HG03175 (cell line): ENCODE measurements around the gene MPG.
A peak's percentile ranks its signal among the peaks of the same experiment; 100 is the strongest.

ENCODE experiments used
- ATAC-seq: cut with Tn5 transposase; IDR thresholded peaks from one replicate; pipeline ENCODE4 v1.9.1; 2021; ENCODE audit warnings: mild to moderate bottlenecking, moderate library complexity; ENCODE audit not compliant: unreplicated experiment

Gene MPG

DNA sequence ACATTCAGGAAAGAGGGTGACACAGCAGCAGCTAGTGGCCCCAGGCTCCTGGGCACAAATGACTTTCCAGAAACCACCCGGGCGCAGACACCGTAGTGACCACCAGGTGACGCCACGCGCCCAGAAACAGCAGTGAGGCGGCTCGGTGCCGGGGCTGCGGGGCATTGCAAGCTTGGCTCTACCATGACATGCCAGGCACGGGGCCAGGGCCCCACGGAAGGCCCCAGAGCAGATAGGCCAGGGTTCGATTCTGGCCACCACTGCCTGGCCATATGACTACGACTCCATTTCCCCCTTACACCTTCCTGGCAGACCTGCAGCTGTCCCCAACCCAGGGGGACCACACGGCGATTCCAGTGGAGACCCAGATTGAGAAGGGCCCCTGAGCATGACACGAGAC is 12.3 kb upstream of the MPG start:
- ATAC-seq: no peak

DNA sequence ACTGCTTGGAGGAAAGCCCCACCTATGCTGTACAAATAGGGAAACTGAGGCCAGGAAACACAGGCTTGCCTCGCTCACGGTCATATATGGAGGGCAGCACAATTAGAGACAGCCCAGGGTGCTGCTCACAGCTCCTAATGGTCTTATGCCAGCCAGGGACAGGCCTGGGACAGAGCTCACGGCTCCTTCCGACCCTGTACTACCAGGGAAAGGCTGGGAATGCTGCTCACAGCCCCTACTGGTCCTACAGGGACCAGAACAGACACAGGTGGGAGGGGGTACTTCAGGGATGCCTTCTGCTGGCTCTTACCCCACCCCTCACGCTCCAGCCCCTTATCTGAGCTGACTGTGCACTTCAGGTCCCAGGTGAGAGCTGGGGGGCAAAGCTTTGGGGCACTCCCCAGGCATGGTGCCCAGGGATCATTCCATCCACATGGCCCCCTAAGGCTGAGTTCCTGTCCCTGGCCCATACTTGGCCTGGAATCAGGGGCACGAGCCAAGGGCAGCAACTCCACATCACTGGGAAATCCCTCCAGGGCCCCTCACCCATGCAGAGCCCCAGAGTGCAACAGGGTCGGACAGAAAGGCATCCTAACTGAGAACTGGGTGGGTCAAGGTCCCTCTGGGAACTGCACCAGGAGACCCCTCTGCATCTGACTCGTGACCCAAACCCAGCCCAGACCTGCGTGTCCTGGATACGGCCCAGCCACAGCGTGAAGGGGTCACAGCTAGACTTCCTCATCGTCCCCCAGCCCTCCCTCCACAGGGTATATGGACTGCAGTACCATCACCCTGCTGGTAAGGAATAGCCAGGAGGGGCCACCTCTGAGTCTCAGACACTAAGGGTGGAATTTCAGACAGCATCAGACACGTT is 11.5 kb upstream of the MPG start:
- ATAC-seq: no peak

DNA sequence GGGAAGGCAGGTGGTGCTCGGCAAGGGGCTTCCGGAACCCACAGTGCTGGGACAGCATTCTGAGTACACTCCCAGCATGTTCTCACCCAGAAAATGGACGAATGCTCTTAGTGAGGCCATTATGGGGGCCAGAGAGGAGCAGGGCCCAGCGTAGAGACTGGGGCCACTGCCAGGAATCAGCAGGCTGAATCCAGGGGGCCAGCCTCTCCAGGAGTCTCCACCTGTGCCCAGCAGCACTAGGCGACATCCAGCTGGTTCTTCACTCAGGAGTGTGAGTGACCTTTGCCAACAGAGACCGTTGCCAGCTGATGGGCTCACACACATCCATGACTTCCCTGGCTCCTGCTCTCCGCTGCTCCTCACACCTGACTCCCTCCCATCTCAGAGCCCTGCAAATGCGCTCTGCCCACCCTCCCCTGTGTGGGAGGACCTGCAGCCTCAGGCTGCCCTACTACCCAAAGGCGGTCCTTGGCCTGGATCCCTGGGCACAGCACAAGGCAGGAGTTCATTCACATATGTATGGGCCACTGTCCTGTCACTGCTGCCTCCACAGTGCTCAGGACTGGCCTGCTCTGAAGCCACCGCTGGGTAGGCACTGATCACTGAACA is 10.7 kb upstream of the MPG start:
- no peak for ATAC-seq

DNA sequence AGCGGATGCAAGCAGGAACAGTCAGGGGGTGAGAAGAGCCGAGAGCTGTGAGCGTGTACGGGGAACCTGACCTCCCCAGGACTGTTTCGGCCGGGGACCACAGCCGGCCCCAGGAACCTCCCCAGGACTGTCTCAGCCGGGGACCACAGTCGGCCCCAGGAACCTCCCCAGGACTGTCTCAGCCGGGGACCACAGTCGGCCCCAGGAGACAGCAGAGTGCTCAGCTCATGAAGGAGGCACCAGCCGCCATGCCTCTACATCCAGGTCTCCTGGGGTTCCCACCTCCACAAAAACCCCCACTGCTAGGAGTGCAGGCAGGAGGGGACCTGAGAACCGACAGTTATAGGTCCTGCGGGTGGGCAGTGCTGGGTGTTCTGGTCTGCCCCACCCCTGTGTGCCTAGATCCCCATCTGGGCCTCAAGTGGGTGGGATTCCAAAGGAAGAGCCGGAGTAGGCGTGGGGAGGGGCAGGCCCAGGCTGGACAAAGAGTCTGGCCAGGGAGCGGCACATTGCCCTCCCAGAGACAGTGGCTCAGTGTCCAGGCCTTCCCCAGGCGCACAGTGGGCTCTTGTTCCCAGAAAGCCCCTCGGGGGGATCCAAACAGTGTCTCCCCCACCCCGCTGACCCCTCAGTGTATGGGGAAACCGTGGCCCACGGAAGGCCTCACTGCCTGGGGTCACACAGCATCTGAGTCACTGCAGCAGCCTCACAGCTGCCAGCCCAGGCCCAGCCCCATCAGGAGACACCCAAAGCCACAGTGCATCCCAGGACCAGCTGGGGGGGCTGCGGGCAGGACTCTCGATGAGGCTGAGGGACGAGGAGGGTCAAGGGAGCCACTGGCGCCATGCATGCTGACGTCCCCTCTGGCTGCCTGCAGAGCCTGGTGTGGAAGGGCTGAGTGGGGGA is 9.9 kb upstream of the MPG start:
- ATAC-seq: no peak

DNA sequence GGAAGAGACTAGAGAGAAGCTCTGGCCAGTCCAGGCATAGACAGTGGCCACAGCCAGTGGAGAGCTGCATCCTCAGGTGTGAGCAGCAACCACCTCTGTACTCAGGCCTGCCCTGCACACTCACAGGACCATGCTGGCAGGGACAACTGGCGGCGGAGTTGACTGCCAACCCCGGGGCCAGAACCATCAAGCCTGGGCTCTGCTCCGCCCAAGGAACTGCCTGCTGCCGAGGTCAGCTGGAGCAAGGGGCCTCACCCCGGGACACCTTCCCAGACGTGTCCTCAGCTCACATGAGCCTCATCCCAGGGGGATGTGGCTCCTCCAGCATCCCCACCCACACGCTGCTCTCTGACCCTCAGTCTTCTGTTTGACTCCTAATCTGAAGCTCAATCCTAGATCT is 8.8 kb upstream of the MPG start:
- no peak for ATAC-seq

DNA sequence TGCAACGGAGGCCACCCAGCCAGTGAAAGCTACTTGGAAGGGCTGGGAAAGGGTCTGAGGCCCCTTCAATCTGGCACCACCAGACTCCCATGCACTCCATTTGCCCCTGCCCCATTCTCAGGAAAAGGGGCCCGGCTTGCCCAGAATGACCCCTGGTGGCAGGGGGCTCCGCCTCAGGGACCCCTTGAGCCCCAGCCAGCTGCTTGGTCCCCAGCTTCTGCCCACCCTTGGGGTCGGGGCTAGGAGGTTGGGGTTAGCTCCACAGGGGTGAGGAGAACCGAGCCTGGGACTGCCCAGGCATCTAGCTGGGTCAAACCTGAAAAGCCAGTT is 6.8 kb upstream of the MPG start:
- no peak for ATAC-seq

DNA sequence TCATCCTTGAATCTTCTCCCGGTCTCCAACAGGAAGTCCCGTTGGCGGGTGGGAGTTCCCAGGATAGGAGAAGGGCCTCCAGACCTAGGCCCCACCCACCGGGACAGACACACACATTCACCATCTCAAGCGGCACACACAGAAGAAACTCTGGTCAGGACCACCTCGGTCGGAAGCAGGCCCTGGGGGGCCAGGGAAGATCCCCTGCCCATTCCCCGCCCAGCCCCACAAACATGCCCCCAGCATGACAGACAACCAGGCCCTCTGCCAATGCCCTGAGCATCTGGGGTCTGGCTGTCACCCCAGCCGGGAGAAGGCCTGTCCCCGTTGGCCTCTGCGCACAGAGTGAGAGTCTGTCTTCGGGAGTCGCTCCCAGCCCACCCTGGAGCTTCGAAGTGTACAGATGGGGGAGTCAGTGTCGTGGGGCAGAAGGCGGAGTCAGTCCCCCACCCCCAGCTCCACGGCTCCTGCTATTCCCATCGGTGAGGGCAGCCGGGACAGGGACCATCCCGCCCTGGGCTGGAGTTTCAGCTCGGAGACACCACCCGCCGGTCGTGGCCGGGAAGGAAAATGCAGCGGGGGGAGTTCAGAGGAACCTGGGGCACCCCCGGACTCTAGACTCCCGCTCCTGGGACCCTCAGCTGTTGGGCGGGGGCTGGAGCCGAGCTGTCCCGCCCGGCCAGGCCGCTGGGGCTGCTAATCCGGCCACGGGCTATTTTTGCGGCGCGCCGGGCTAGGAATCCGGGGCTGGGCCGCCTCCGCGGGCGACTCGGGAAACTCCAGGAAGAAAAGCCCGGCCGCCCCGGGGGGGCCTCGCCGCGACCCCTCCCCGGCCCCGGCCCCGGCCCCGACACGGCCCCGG is 6.3 kb upstream of the MPG start:
- no peak for ATAC-seq

DNA sequence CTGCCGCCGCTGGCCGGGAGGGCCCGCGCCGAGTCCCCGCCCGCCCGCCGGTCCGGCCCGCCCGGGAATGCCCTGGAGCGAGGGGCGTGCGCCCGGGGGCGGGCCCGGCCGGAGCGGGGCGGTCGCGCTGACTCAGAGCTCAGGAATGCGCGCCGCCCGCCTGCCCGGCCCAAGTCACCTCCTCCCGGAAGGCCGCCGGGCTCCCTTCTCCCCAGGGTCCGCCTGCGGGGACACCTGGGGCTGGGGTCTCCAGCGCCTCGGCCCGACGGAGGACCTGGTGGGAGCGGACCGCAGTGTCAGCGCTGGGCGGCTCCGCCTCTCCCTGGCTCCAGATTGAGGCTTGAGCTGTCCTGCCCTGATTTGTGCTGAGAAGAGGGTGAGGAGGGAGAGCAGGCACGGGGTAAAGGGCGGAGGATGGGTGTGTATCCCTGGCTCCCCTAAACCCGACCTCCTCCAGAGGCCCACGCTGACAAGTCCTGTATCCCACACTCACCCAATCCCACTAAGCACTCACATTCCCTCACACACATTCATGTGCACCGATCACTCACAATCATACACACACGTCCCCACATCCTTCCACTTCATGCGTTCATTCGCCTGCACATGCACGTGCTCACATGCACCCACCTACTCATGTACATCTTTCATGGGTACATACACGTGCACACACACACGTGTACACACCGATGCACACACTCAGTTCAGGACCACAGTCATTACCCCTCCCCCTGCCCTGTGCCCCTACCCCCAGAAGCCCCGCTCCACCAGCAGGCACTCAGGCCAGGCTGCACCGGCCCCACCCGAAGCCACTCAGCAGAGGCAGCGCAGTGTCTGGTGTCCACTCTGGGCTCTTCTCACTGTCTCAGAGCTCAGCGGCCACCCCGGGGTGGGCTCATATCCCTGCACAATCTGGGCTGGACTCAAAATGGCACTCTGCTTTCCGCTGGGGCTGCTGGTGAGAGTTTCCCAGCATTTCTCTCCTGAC is 5.2 kb upstream of the MPG start, which contains the start of gene RHBDF1:
Gene RHBDF1, minus strand, starts transcription at position 71 of the 988 bp plus-strand sequence. CDS start 7,616 bp downstream, outside the sequence.
- no peak for ATAC-seq

DNA sequence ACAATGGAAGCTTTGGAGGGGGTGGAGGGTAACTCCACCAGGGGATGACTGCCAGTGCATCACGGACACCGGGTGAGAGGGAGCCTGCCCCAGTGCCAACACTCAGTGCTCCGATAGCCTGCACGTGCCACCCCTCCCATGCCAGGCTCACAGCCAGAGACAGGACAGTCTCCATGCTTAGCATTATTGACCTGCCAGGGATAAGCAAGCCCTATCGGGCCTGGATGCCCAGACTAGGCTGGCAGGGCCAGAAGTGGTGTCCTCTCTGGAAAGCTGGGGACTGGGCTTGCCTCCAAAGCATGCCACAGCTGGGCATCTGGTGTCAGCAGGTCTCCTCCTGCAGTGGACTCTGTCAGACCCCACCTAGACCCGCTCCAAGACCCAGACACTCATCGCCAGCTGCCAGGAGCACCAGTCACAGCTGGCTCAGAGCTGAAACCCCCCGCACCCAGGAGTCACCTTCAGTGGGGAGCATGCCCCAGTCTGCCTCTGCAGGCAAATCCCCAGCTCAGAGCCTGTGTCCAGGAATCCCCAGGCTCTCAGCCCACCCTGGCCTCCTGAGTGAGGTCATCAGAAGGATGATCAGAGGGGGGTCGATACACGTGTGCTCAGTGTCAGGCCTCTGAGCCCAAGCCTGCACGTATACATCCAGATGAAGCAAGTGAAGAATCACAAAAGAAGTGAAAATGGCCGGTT is 3.8 kb upstream of the MPG start:
- no peak for ATAC-seq

DNA sequence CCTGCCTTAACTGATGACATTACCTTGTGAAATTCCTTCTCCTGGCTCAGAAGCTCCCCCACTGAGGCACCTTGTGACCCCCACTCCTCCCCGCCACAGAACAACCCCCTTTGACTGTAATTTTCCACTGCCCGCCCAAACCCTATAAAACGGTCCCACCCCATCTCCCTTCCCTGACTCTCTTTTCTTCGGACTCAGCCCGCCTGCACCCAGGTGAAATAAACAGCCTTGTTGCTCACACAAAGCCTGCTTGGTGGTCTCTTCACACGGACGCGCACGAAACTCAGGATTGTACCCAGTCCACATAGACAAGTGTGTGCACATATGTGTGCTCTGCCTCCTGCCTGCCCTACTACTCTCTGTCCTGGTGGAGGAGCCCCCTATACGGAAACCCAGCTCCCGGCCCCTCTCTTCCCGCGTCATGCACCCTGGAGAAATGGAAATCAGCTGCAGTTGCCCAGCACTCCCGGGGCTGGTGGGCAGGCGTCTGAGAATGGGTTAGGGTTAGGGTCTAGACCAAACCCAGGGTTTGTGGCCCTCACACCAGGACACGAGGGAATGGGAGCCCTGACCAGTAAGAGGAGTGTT is 3.2 kb upstream of the MPG start:
- no peak for ATAC-seq

DNA sequence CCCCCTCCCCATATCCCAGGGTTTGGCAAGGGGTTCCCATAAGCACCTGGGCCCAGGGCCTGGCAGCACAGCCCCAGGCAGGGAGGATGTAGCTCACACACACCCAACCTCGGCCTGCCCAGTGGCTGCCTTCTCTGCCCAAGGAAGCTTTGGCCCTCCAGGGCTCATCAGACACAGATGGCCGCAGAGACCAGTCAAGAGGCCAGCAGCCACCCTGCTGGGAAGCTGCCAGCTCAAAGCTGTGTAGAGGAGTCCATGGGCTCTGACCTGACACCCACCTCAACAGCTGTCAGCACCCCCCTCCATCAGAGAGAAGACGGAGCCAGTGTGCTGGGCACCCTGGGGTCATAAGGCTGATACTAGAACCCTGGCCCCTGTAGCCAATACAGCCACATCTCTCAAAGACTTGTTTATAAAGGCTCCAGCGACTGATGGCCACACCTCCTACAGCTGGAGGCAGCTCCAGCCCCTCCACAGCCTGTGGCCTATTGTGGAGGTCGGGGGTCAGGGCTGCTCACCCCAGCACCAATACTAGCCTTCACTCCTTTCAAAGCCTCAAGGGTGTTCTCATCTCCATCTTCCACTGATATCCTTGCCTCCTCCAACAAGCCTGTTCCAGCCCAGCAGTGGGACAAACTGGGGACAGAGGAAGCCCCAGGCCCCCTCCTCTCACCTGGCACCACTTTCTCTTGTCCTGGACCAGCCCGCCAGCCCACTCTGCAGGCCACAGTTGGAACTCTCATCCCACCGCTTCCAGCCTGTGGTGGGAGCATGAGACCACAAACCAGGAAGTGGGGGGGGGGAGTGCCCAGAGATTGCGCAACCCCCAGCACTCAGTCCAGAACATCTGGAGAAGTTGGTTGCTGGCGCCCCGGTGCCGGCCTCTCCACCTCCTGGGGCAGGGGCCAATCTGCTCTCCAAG is 2.2 kb upstream of the MPG start:
- ATAC-seq: no peak

DNA sequence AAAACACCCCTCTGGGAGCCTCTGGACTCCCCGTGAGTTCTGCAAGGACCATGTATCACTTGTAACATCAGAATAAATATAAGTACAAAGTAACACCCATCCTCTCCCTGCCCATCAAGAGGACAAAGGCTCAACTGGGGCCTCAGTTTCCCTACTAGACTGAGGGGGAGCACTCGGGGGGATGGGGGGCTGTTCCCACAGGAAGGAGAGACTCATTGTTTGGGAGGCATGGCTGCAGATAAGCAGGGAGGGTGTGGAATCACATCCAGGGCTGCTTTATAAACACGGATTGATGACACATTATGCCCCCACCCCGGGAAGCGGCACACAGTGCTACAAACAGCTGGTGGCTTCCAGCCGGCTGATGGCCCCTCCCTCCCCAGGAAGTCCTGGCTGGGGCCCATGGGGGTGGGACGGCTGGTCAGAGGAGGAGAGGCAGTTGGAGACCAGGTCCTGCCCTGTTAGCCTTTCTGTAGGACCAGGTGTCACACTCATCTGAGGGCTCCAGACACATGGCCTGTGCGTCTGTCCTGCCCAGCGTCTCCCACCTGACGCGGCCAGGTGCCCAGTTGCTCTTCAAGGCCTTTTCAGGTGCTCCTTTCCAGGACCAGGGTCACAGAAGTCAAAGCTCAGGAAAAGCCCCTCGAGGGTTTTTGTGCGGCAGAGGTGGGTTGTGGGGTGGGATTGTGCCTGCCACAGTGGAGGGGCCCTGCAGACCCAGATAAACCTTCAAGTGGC is 1.3 kb upstream of the MPG start:
- ATAC-seq: no peak

DNA sequence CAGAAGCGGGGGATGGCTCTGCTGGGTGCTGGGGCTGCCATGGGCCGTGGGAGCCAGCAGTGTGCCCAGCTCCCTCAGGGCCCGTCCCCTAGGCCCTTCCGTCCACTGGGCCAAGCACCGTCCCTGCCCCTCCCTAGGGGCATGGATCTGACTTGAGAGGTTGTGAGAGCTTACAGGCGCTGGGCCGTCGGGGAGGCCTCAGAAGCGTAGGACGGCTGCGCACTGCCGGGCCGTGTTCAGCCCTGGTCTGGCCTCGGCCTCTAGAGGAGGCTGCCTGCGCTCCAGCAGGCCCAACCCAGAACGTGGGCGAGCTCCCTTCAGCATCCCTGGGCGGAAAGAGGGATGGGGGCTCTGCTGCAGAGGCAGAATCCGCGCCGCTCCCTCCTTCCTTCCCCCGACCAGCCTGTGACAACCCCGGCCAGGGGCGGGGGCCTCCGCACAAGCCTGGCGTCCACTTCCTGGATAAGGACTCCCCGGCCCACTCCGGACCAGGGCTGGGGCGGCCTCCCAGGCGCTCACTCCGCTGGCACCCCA is 685 bp upstream of the MPG start:
- peak; percentile 28 for ATAC-seq

DNA sequence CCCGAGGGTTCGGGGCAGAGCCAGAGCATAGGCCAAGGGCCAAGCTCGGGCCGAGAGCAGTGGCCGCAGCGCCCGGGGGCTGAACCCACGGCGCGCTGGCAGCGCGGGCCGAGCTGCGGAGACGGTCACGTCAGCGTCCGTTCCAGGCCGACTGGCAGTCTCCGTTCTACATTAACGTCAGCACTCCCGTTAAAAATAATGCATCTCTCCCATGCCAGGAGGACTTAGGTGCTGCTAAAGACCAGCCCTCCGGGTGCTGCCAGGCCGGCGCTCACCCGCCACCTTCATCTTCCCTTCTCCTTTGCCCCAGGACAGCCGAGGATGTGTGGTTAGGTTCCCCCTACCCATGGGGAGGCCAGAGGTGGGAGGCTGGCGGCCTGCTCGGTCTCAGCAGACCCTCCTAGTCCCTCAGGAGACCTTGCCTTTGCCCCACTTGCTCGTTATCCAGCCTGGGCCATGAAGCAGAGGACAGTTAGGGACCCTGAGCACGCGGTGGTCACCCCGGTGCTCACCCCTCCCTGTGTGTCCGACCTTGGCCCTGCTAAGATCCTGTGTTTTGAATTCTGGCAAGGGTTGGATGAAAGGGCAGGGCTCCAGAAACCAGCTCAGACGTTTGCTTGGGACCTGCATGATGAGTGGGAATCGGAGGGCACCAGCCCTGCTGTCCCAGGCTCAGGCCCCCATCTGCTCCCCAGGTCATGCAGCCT is 572 bp downstream of the MPG start:
- peak; percentile 17 for ATAC-seq

DNA sequence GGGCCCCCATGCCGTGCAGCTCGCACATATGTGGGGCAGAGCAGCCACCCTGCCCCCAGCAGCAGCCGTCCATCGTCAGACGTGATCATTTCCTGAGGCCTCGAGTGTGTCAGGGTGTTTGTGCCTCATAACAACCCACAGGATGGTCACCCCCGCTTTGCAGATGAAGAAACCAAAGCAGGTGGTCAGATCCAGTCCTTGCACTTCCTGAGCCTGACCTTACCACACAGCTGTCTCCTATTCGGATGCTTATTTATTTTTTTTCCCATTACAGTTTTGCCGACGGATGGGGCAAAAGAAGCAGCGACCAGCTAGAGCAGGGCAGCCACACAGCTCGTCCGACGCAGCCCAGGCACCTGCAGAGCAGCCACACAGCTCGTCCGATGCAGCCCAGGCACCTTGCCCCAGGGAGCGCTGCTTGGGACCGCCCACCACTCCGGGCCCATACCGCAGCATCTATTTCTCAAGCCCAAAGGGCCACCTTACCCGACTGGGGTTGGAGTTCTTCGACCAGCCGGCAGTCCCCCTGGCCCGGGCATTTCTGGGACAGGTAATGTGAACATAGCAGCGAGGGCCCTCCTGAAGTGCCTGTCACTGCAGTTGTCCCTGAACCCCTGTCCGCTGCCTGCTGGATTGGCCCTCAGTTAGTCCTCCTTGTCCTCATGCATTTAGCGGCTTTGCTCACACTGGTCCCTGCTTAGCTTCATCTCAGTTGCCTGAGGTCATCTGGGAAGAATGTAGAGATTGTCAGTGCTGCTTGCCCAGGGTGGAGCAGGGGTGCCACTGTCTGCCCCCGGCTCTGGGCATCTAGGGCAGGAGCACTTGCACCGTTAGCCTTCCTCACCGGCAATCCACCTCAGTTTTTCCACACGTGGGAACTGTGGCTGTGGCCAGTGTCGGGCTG is 1.4 kb downstream of the MPG start:
- no peak for ATAC-seq
